ENCODE data around the gene CCNA2. TPM values are rescaled to one million over a fixed set of nuclear protein-coding genes. Genes with fewer than 3 reads are reported as not detected.

Gene CCNA2
- 0.39 TPM for total RNA-seq
- long read RNA-seq, partial matches to known transcripts, result 1 of 1 reads
- long read RNA-seq, other reads (novel, unspliced or antisense), result 0 of 1 reads

- peak; percentile 97 for DNase-seq (ENCODE audit: low spot score)
Observed at GRCh38 chr4:121823505-121824170, at the start of gene CCNA2. CCNA2 (minus strand) TSS chr4:121823883; CDS start chr4:121823628, 255 bp downstream.

DNA sequence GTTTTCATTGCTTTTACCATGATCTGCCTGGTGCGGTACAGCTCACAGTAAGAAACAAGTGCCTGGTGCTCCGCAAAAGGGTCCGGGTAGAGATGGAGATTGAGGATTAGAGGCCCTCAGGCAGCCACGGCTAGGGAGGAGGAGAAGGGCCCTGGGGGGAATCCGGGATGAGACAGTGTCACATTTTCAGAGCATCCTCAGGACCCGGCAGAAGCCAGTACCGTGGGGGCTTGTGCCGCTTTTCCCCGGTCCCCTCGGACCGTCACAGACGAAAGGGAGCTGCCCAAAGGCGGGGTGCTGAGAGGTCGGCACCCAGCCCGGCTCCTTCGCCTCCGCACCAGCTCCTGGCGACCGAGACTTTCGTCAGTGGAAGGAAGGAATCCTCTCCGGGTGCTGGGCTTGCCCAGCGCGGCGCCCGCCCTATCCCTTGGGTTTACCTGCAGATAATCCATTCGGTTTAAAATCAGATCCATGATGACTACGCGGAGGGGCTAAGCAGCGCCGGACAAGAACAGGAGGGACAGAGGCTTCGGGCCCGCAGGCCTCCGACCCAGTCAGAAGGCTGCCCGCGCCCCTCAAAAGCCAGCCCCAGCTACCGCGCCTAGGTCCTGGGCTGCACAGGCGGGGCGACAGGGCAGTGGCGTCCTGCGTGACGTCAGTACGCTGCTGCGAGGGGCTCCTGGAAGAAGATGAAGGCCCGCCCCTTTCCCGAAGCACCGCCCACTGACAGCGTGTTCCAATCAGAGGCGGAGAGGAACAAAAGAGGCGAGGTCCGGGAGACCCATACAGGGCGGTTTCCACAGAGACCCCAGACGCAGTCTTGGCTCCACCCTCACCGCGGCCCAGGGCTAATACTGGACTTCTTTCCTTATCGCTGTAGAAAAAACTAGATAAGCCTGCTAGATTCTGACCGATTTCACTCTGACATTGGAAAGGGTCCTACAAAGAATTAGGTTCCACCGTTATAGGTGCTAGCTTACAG, 46.4 kb upstream of the CCNA2 start, which contains the start of gene BBS7:
TSS of gene BBS7 (minus strand) at position 634 of the 982 bp plus-strand sequence. CDS start at position 473, 161 bp downstream.
- DNase-seq (ENCODE audit: low spot score), result peak; percentile 98

DNA sequence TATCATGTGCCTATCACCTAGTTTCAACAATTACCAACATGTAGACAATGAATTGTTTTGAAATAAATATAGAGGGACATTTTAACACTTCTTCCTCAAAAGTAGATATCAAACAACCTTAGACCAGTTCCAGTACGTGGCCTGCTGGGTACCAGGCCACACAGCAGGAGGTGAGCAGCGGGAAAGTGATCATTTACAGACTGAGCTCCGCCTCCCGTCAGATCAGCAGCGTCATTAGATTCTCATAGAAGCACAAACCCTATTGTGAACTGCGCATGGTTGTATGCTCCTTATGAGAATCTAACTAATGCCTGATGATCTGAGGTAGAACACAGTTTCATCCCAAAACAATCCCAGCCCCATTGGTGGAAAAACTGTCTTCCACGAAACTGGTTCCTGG, 40.1 kb upstream of the CCNA2 start:
- no peak for DNase-seq (ENCODE audit: low spot score)

DNA sequence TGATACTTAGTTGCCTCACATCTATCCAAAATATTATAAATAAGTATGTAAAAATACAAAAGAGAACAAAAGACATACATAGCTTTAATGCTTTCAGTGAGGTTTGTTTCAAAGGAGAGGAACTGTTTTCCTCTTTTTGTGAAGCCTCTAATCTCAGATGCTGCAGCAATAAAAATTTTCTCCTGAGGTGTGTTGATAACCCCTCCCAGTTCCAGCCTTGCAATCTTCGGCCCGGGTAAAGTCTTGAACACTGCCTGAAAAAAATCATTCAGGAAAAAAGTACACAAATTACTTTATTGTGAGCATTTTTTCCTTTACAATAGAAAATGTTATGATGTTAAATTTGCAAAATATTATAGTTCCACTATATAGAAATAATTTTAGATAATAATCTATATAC, 37.7 kb upstream of the CCNA2 start:
- DNase-seq (ENCODE audit: low spot score), result no peak

GRCh38 chr4:121860121-121860520, 36.4 kb upstream of the CCNA2 start:
- DNase-seq (ENCODE audit: low spot score), result no peak

GRCh38 chr4:121851354-121851753, 27.7 kb upstream of the CCNA2 start:
- no peak for DNase-seq (ENCODE audit: low spot score)

- no peak for DNase-seq (ENCODE audit: low spot score)
Observed at GRCh38 chr4:121846662-121847061, 23.0 kb upstream of the CCNA2 start.

DNA sequence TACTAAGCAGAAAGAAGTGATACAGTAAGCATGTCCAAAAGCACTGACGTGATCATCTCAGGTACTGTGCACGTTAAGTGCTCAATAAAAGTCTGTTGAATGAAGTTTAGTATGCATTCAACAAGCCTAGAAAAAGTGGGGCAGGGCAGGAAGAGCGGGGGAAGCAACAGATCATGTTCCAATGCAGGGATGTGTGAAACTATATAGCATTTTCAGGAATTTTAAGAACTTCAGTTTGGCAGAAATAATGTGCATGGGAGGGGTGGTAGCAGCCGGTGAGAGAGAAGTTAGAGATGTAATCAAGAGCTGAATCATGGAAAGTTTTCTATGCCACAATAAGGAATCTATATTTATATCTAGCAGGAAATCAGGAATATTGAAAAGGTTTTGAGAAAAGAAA, 19.2 kb upstream of the CCNA2 start:
- no peak for DNase-seq (ENCODE audit: low spot score)

DNA sequence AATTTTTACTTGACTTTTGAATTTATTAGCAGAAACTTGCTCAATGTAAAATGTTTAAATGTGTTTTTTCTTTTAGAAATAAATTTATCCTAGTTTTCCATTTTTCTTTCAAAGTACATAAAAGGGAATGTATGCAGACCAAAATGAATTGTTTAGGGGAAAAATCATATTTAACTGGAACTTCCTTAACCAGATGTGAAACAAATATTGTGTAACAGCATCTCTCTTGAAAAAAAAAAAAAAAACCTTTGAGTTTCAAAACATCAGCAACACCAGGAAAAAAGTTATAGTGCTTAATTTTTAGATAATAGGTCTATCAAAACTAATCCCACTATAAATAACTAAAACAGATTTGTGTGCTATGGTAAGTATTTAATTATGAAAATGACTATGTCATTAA, 14.5 kb upstream of the CCNA2 start:
- DNase-seq (ENCODE audit: low spot score), result no peak

GRCh38 chr4:121829511-121829910, 5.8 kb upstream of the CCNA2 start:
- DNase-seq (ENCODE audit: low spot score), result no peak

- no peak for DNase-seq (ENCODE audit: low spot score)
Observed at GRCh38 chr4:121827853-121828252, 4.2 kb upstream of the CCNA2 start.

DNA sequence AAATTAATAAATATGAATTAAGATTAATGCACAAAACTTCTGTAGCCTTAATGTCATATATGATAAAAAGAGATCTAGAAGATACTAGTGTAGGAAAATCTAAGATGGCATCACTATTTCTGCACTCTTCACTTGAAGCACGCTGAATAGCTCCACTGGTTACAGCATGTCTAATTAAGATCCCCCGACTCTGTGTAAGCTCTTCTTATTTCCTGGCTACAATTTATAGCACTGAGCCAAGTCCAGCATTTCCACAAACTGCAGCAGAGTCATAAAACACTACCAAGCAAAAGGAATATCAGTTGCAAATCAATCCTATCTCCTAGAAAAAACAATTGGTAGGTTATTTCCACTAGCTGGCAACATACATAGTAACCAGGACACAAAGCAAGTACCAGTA, 1.3 kb upstream of the CCNA2 start:
- no peak for DNase-seq (ENCODE audit: low spot score)

GRCh38 chr4:121824171-121824527, 466 bp upstream of the CCNA2 start:
- DNase-seq (ENCODE audit: low spot score), result no peak

DNA sequence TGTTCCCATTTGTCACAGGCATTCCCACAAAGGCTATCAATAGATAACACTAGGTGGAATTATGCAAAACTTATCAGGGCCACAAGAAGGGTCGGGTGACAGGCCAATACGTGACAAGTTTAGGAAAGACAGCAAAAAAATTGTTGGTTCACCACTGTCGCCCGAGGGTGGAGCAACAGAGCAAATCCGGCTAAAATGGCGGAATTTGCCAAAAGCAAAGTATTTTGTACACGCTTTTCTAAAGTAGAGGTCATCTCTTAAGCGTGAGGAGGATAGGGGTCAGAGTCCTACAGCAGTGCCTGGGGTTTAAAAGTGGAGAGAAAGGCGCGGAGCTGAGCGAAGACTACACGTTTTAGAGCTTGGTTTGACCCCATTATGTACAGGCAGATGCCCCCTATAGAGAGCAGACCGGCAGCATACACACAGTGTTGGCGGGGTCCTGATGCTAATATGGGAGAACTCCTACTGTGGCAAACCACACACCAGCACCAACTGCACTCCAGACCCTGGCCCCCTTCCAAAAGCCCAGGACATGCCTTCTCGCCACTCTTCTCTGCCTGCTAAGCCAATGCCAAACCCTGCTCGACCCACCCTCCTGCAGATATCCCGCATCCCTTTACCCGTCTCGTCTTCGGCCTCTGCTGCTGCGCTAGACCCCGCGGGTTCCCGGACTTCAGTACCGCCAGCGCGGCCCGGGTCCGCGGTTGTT, 733 bp downstream of the CCNA2 start:
- no peak for DNase-seq (ENCODE audit: low spot score)

DNA sequence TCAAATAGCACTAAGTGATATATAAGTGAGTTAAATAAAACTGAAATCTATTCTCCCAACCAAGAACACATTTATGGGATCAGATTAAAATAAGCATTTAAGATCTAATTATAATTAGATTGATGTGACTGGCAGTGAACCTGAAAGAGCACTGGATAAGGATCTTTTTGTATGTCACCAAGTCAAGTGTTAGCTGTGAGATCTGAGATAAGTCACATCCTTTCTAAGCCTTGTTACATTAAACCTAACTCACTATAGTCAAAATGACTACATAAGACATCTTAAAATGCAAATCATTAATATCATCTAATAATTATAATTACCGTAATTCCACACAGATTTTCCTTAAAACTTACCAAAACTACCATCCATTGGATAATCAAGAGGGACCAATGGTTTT, 1.6 kb downstream of the CCNA2 start:
- DNase-seq (ENCODE audit: low spot score), result no peak

DNA sequence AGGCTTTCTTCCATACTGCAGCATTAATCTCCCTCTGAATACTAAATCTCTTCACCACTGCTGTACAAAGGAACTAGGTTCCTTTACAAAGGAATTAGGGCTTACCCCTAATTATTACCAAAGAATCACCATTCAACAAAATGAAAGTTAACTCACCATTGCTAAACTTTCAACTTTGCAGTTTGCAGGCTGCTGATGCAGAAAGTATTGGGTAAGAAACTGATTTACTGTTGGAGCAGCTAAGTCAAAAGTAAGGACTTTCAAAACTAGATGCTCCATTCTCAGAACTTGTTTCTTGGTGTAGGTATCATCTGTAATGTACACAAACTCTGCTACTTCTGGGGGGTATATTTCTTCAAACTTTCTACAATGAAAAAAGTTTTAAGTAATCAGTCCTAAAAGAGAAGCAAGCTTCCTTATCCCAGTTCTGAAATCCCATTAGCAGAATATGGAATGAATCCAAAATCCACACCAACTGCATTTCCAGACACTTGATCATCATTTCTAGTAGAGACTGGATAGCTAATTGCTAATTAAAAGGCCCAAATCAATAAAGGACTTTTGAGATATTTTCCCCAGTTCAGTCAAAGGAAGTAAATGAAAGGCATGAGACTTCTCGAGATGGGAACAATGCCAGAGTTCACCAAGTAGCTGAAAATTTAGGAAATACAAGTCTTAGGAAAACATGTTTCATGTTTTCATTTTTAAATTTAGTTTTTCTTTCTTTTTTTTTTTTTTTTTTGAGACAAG, 4.3 kb downstream of the CCNA2 start:
- DNase-seq (ENCODE audit: low spot score), result no peak

DNA sequence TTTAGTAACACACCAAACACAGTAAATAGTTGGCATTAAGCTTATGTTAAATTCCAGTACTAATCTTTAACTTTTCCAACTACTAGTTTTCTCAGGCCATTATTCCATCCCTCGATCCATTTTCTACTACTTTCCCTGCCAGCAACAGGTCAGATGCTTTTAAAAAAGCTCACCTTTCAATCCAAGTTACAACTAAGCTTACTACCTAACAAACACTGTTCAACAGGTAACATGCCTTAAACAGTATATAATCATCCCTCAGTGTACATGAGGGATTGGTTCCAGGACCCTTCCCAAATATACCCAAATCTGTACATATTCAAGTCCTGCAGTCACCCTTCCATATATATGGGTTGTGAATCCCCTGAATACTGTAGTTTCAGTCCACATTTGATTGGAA, 5.5 kb downstream of the CCNA2 start:
- DNase-seq (ENCODE audit: low spot score), result no peak

DNA sequence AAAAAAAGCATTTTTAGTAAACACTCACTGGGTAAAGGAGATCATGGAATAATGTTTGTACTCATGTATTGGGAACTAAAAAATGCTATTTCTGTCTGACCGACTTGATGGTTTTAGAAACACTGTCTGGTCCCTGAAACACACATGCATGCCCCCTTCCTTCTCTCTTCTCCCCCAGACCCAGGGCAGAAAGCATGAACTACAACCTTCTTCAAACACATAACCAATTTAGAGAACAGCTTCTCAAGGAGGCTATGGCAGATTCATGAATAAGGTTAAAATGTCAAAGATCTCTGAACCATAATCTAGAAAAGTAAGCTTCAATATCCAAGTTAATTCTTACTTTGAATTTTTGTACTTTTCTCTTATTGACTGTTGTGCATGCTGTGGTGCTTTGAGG, 6.0 kb downstream of the CCNA2 start:
- DNase-seq (ENCODE audit: low spot score), result no peak

DNA sequence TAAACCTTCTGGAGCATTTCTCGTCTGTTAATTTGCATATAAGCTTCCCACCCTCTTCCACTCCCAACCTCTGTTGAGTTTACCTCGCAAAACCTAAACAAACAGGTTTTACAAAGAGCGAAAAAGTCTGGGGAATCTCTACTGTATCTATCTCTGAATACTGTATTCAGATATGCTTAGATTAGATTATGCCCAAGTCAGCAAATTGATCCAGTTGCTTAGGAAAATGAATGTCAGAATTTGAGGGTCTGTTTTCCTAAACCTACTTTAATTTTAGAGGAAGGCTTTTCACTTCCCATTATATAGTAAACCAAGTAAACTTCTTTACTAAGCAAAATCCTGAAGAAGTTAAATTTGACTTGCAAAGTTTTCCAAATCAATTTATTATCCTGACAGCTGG, 6.7 kb downstream of the CCNA2 start:
- no peak for DNase-seq (ENCODE audit: low spot score)

GRCh38 chr4:121814756-121815155, 8.9 kb downstream of the CCNA2 start:
- no peak for DNase-seq (ENCODE audit: low spot score)

DNA sequence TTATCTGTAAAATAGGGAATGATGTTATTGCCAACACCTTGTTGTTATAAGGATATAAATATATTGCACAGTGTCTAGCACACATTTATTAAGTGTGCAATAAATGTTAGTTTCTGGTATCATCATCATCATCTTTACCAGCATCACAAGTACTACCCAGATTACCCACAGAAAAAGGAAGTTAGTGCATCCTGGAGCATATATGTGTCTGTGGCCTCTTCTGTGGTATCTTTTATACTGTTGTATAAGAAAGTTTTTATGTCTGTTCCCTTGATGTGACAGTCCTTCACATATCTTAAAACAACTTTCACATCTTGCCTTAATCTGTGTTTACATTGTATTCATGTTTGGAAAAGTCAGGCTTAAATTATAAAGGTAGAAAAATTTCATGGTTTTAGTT, 12.6 kb downstream of the CCNA2 start:
- no peak for DNase-seq (ENCODE audit: low spot score)

Measured in mesenteric fat pad (tissue), 1 donor.